NCI-H2196 treated with DMSO at 0.1 percent for 48 hours (cell line): Measurements from ENCODE around the gene SAFB2.

ENCODE experiments used
- DNase-seq: peaks from one replicate; lab custom pipeline; 2025; ENCODE audit not compliant: unreplicated experiment; lab: John Stamatoyannopoulos, UW

Gene SAFB2

DNA sequence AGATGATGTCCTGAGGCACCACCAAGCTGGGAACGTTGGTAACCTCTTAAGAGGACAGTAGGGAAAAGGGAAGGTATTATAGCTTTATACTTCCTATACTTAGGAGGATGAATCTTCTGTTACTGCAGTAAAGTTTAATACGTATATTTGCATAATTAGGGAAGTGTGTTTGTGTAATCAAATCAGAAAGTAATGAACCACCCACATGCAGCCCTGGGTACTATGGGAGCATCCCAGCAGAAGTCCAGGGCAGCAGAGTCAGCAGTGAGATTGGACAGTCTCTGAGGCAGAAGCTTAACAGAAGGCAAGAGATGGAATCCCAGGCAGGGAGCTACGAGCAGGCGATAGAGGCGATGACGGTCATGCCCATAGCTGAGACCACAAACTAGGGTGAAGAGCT is 12.9 kb upstream of the SAFB2 start:
- DNase-seq = no peak

DNA sequence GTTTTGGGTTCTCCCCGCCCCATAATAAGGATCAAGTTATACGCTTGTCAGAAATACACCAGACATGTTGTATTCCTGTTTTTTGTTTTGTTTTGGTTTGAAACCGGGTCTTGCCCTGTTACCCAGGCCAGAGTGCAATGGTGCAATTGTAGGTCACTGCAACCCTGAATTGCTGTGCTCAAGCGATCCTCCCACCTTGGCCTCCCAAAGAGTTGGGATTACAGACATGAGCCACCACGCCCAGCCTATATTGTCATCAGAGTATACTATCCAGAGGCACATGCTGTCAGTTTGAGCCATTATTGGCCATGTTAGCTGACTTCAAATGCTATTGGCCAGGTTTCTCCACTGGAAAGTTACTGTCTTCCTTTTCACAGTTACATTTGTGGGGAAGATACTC is 10.1 kb upstream of the SAFB2 start:
- no peak for DNase-seq

DNA sequence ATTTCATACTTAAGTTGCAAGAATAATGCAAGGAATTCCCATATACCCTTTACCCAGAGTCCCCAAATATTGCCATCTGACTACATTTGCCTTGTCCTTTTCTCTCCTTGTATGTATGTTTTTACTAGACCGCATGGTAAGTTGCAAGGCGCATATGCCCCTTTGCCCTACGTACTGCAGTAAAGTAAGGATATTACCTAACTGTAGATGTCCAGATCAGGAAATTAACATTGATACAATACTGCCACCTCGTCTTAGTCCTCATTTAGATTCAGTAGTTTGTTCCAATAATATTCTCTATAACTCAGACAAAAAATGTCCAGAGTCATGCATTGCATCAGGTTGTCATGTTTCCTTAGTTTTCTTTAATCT is 9.7 kb upstream of the SAFB2 start:
- DNase-seq = no peak

DNA sequence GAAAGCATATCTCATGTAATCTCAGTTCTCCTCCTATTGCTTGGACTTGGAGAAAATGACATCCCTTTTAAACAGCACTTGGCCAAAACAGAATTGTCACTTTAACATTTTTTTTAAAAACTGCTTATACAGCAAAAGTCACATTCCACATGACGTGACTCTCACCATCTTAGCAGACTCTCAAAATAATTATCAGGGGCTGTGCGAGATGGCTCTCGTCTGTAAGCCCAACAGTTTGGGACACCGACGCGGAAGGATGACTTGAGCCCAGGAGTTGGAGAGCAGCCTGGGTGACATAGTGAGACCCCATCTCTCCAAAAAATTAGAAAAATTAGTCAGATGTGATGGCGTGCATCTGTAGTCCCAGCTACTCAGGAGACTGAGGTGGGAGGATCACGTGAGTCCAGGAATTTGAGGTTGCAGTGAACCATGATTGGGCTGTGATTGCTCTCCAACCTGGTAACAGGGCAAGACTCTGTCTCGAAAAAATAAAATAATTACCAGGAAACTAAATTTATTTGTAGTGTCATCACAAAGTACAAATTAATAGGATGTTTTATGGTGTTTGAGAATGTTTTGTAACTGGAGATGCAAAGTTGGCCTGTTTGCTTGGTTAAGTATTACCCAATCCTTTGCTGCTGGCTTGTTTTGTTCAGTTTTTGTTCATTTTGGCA is 9.1 kb upstream of the SAFB2 start:
- DNase-seq = no peak

DNA sequence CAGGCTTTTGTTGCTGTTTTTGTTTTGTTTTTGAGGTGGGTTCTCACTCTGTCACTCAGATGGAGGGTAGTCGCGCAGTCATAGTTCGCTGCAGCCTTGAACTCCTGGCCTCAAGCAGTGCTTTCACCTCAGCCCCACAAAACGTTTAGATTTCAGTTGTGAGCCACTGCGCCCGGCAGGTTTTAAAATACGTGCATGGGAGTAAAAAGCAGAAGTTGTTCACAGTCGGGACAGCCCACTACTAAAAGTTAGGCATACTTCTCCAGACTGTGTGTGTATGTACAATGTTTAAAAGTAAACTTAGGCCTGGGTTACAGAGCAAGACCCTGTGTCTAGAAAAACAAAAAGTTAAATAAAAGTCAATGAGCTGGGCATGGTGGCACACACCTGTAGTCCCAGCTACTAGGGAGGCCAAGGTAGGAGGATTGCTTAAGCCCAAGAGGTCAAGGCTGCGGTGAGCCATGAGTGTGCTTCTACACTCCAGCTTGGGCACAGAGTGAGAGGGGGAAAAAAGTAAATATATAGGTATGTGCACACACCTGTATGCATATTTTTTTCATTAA is 6.4 kb upstream of the SAFB2 start:
- DNase-seq = no peak

DNA sequence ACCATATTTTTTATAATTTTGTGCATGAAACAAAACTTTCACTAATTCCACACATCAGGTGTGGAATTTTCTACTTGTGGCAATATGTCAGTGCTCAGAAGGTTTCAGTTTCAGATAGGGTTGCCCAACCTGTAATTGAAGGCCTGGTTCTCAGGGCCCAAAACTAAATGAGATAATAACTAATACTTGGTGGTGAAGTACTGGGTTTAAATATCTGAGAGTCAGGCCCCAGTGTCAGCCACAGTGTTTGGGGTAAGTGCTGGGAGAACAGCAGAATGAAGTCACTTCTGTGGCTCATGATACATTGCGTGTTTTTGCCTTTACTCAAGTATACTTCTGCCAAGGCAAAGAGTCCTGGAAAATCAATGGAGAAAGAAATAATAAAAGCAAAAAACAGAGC is 5.9 kb upstream of the SAFB2 start:
- DNase-seq = no peak

DNA sequence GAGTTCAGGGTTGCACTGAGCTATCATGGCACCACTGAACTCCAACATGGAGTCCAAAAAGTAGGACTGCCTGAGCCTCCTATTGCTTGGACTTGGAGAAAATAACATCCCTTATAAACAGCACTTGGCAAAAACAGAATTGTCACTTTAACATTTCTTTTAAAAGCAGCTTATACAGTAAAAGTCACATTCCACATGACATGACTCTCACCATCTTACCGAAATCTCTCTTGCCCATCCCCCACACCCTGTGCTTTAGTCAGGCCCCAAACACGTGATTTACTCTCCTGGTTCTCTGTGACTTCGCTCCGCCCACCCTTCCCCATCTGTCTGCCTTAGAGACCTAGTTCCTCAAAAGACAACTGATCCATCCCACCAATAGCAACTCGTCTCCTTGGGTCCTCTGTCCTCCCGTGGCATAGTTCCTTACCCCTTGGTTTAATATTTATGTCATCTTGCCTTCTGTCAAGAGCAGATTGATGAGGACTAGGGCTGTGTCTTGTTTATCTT is 4.9 kb upstream of the SAFB2 start:
- no peak for DNase-seq

DNA sequence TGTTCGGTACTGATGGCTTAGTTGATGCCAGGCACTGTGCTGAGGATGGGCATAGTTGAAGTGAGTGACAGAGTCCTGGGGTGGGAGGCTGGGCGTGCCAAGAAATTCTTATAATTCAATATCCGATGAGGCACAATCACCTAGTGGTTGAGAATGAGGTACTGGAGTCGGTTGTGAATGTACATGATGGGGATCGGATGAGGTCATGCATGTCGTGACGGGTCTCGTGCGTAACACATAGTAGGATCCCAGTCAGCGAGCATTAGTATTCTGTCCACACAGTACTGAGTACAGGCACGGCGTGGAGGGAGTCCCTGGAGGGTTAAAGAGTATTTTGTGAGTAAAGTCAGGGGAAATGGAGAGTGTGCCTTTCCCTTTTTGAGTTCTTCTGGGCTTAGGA is 3.1 kb upstream of the SAFB2 start:
- DNase-seq = no peak

DNA sequence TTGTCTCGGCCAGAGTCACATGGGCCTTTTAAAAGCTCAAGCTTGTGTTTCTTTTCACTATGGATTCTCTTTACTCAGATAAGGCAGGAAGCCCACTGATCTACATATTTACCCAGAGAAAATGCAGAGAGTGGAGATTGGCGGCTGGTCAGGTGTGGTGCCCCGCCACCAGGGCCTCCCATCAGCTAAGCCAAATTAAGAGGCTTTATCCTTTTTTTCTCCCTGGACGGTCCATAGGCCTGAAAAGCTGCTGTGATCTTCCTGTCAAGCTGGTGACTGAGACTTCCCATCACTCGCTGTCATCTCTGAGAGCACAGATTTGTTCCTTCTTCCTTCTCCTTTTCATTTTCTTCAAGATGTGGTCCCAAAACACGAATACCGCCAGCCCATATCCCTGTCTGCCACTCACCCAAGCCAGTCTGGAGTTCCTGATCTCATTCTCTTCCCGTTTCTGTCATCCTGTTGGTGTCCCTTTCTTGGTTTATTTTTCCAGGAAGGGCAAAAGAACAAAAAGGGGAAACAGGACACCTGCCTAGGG is 2.2 kb upstream of the SAFB2 start:
- no peak for DNase-seq

DNA sequence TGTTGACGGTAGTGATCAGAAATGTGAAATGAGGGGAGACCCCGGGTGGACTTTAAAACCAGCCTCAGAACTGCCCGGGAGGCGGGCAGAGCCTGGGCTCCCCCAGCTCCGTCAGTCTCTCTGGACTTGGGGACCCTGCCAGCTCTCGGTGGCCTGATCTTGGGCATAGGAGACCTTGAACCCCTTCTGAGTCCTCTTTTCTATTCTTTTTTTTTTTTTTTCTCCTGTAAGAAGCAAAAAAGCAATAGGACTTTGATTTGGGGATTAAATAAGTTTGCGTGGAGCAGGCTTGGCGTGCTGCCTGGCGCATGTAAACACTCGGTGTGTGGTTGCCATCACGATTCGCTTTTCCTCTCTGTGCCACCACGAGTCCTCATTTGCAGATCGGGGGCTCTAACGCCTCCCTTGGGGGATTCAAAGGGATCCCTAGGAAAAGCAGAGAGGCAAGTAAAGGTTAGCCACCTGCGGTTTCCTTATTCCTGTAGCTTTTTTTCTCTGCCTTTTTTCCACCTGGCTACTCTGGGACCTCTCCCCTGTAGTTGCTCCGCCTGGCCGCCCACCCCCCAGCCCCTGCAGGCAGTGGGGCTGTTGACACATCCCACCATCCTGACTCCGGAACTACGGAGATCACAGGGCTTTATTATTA is 1.6 kb upstream of the SAFB2 start:
- DNase-seq = no peak

DNA sequence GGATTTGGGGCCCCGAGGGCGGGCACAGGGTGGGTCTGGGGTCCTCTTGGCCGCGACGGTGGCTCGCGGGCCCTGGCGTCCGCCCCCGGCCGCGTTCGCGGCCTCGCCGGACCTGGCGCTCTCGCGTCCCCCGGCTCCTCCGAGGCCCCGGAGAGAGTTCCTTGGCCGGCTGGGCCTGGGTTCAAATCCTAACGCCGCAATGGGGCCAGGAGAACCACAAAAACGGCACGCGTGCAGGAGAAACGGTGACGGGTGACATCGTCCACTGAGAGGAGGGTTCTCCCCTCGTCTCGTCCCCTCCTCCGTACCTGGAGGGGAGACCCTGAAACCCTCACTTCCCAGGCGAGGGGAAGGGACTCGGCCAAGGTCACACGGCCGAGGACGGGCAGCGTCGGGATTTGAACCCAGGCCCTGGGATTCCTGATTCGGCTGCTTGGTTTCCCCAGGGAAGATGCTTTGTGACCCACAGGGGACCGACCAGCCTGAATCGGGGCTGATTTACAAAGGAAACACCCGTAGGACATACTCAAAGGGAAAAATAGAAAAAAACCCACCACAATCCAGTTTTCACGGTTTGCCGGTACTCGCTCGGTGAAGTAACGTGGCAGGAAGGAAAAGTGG is 931 bp upstream of the SAFB2 start:
- DNase-seq = no peak

DNA sequence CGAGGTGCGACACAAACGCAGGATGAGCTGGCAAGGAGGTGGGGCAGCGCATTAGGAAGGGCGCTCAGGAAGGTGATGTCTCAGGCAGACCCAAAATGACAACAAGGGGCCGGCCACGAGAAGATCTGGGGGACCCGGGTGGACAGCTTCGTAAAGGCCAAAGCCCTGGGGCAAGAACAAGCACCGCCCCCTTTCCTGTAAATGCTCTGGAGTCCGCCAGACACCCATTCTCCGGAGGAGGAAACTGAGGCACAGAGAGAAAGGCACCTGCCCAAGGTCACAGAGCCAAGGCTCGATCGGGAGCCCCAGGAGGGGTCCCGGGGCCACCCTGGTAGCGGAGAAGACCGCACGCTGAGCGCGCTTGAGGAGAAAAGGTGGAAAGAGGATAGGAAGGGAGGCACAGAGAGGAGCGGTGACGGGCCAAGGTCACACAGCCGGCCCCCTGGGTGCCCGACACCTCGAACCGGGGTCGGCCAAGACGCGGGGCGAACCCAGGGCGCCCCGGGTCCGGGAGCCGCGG is 571 bp downstream of the SAFB2 start:
- no peak for DNase-seq

DNA sequence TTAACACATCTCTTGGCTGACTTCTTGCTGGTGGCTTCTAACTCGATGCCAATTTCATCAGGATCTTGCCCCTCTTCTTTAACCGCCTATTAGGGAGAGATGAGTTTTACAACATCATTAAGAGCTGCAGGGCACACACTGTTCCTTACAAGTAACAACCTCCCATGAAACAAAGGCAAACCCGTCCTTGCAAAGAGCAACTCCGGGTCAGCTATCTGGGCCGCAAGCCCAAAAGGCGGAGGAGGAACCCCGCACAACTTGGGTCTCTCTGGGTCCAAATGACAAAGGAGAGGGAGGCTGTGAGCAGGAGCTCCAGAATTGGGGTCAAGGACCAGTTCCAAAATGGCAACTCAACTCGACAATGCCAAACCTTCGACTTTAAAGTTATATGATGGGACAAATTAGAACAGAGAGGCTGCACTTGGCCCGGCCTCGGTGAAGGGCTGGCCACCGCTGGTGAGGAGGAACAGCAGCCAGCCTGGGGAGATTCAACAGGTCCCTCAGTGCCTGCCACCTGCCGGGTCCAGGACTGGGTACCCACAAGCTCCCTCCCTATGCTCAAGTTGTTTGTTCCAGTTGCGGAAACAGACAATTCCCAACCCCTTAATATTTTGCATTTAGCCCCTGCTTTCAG is 1.1 kb downstream of the SAFB2 start:
- DNase-seq = no peak

DNA sequence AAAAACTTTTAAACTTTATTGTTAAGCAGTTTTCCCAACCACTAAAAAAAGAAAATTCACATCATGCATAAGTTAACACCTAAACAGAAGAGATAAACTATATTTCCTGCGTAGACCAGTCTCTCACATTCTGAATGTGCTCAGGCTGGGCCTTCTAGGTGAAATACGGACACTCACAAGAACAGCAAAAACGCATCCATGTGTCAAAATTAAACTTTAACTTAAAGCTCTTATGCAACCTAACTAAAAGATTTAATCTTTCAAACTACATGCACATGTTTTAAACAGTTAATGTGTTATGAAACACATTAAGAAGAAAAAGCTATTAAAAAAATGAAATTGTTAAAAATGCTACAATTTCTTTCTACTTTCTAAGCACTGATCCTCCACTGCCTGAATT is 2.6 kb downstream of the SAFB2 start:
- DNase-seq = no peak

DNA sequence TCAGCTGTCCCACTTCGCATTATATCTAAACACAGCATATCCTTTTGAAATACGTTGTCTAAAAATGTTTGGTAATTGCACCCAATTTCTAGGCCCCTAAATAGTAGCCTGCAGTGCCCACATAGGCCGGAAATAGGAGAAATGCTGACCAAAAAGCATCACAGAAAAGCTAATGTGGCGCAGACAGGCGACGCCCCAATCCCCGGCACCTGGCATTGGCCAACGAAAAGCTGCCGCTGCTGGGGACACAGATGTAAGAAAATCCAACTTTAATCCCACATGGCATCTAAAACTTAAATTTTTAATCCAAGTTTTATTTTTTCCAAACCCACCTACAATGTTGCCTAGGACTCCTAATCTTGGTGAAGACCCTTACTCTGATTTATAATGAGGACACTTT is 4.0 kb downstream of the SAFB2 start:
- DNase-seq = no peak

DNA sequence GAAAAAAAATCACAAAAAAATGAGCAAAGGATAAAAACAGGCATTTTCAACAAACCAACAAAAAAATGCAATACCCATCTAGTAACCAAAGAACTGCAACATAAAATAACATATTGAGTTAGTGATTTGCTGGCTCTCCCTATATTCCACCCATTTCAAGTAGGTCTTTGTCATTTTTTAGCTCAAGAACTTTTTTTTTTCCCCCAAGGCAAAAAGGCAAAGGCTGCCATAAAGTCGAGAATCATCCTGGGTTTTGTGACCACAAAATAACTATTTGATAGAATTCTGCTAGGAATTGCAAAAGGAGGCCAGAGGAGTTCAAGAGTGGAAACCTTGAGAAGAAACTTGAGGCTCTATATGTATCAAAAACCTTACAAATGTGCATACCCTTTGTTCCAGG is 5.5 kb downstream of the SAFB2 start:
- no peak for DNase-seq

DNA sequence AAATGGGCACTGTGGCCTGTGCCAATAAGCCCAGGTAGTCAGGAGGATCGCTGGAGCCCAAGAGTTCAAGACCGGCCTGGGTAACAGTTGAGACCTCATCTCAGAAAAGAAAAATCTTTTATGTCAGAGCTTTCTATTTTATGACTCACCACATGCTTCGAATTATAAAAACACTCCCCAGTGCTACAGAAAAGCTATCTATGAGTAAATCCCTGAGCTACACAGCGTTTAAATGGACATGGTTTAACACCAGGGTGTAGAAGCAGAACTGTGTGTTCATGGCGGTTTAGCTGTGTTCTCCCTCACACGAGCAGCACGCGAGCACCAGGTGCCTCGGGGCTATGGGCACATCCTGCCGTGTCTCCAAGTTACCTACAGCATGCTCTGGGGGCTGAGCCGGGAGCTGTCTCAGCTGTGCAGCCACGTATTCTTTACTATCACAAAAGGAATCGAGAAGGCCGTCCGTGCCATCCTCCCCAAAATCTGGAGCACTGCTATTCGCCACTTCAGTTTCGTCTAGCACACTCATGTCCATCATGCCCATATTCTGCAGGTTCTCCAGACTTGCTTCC is 6.7 kb downstream of the SAFB2 start:
- DNase-seq = no peak

DNA sequence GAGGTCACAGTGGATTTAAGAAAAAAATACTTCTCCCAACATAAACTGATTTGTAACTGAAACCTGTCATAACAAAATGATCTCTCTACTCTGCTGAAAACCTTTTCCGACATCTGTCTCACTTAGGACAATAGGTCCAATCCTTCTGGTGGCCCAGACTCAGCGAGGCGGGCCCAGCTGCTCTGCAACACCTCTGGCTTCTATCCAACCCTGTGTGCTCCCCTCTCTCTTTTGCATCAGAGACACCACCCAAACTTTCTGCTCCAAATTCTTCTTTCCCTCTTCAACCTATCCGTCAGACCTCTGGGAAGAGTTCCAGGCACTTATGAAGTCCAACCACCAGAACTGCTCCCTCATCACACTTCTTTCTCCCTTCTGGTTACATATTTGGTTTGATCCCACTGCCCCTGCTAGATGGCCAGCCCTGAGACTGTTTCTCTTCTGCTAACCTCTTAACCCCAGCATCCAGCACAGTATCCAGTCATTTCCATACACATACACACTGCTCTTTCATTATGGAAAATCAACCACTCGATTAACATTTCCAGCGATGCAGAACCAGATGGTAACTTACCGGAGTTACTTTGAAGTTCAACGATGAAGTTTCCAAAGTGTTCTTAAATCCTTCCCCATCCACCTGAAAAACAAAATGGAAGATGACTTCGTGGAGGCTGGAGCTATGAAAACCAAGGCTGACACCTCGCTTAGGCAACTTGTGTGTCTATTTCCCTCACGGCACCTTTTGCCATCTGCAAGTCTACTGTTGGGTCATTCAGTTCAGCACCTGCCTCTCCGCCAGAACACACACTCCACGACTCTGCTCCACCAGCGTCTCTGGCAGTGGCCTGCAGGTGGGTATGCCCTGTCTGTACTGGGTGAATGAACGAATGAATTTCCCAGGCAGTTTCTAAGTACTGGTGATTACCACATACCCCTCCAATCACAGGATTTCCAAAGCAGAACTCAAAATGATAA is 9.4 kb downstream of the SAFB2 start:
- no peak for DNase-seq

DNA sequence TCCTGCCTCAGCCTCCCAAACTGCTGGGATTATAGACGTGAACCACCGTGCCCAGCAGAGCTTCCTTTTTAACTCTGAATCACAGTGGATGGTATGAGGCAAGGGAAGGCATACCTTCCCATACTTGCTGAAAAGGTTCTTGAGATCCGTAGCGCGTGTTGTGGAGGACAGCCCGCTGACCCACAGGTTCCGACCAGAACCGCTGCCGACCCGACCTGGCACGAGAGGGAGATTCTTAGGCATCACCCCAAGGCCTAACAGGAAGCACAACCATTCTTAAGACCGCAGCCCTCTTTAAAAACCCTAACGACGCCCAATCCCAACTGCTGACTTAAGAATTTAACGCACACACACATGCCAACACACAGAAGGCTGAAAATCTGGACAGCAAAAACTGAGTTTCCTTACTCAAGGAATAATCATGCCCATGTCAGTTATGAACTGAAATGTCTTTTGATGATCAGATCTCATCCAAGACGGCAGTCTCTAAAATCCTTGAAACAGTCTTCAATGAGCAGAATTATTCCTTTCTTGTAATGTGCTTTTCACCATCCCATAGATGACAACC is 12.6 kb downstream of the SAFB2 start:
- no peak for DNase-seq
